AG08395 (cell line): ENCODE data around the gene OR5T2.
"Not testable (repeated sequence)": the region's sequence is repeated elsewhere in the genome, so short reads cannot be mapped to it uniquely, and the experiment has no call there.

Experiments used
- DNase-seq: peaks from one replicate; pipeline ENCODE4 v3.0.0; 2012; ENCODE audit warnings: mixed read lengths, low spot score

The OR5T2 gene

GRCh38 chr11:56234155-56234554, at the start of gene OR5T2:
Gene OR5T2, minus strand, starts transcription at chr11:56234255. Its CDS starts 1,193 bp downstream, at chr11:56233062.
- no peak for DNase-seq

DNA sequence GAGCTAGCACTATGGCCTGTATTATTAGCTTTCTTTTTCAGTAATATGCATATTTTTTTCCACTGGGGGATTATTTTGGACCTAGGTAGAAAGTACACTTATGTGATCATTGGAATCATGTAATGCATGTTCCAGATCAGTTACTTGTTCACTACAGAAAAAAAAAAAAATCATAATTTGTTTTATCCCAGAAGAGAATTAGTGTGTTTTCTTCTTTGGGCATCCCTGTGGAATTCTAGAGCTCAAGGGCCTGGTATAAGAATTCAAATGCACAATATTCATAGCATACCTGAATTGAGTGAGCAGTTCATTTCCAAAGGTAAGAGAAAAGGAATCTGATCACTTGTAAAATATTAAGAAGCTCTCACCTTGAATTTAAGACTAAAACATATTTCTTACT, 39.8 kb upstream of the OR5T2 start, which contains the start of gene OR5T1:
TSS of gene OR5T1 (plus strand) at position 301 of the 400 bp plus-strand sequence. CDS start 1,485 bp downstream, outside the sequence.
- DNase-seq, result no peak

- DNase-seq, result no peak
These were observed 37.0 kb upstream of the OR5T2 start for GRCh38 chr11:56271092-56271491.

GRCh38 chr11:56251954-56252353, 17.9 kb upstream of the OR5T2 start, which contains the start of gene OR5T3:
Gene OR5T3, plus strand, starts transcription at chr11:56252254. Its CDS starts 0 bp downstream, at chr11:56252254.
- DNase-seq, result no peak

DNA sequence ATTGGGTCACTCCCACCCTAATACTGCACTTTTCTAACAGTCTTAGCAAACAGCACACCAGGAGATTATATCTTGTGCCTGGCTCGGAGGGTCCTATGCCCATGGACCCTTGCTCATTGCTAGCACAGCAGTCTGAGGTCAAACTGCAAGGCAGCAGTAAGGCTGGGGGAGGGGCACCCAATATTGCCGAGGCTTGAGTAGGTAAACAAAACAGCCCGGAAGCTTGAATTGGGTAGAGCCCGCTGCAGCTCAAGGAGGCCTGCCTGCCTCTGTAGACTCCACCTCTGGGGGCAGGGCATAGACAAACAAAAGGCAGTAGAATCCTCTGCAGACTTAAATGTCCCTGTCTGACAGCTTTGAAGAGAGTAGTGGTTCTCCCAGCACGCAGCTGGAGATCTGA, 14.3 kb downstream of the OR5T2 start:
- DNase-seq, result not testable (repeated sequence)

GRCh38 chr11:56214537-56214936, 19.5 kb downstream of the OR5T2 start:
- DNase-seq, result no peak

- no peak for DNase-seq
These were observed 26.3 kb downstream of the OR5T2 start for GRCh38 chr11:56207790-56208189.

GRCh38 chr11:56197367-56197766, 36.7 kb downstream of the OR5T2 start:
- no peak for DNase-seq

DNA sequence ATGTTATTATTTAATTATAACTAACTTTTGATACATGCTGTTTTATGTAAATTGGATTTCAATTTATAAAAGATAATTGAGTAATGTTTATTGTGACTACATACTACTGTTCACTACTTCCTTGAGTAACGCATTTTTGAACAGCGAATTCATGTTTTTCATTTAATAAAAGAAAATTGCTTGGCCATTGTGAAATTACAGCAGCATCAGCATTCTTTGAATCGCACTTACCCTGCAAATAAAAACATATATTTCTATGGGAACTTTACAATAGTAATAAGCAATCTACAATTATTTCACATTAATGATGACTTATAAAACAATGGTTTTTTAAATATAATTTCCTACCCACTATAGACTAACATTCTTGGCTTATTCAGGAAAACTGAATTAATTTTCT, 37.4 kb downstream of the OR5T2 start:
- DNase-seq, result no peak

DNA sequence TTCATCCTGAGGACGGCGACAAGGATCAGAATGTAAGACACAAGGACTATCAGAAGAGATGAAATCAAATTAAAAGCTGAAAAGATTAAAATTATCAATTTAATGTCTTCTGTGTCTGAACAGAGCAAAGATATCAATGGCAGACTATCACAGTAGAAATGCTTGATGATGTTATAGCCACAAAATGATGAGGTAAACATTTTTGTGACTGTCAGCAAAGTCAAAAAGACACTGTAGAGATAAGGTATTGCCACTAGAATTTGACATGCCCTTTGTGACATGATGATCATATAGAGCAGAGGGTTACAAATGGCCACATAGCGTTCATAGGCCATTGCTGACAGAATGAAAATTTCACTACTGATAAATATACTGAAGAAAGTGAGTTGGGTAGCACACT, 45.5 kb downstream of the OR5T2 start:
- no peak for DNase-seq

- no peak for DNase-seq
These were observed 50.6 kb downstream of the OR5T2 start for GRCh38 chr11:56183459-56183858.
